ENCODE results near the gene PRDM2. TPM values are rescaled to one million over a fixed set of nuclear protein-coding genes. Genes with fewer than 3 reads are reported as not detected.
A peak's percentile ranks its signal among the peaks of the same experiment; 100 is the strongest.

PRDM2 gene
- total RNA-seq, 3 donors from 2014 or later (not counting 1 experiment from before 2014, with no cell fraction given): 168 to 193 (median 184) TPM

GRCh38 chr1:13751985-13752384 lies 52.0 kb downstream of the PRDM2 start:
- Histone ChIP-seq H3K4me3 (ENCODE audit: low read length) (no peak overlapping the region), H3K4me1 (ENCODE audit: control insufficient read depth, insufficient read depth, low read length) (peaks cover 32% of the 10 kb centered on the region), H3K9me3 (ENCODE audit: control insufficient read depth, insufficient read depth, low read length) (no peaks in the 10 kb centered on the region), H3K27me3 (ENCODE audit: control insufficient read depth, insufficient read depth, low read length) (no peaks in the 10 kb centered on the region), H3K36me3 (ENCODE audit: control insufficient read depth, insufficient read depth, low read length) (no peaks in the 10 kb centered on the region), H3K27ac (ENCODE audit: low read length) (no peak overlapping the region)
- Mint-ChIP-seq H3K27ac (peak overlapping the region; percentile 82 to 92), H3K27me3 (ENCODE audit: low read depth in 2 of 2) (no peaks in the 10 kb centered on the region), H3K36me3 (no peaks in the 10 kb centered on the region), H3K4me3 (peak overlapping the region; percentile 61), H3K4me1 (peaks cover 70 to 78% of the 10 kb centered on the region in 2 donors), H3K9me3 (no peaks in the 10 kb centered on the region)
- ATAC-seq (no peak), DNase-seq (no peak)
- WGBS (ENCODE audit: insufficient coverage): 86% methylated on average over 7 of the region's 7 CpGs
- no peak for TF ChIP-seq CTCF (IDR thresholded peaks at IDR 0.05)
- intact Hi-C loops (cut with micrococcal nuclease): loop anchor here (5.0 kb wide), 1 partner anchor 50 kb away; the partner anchor contains the start of gene PRDM2

GRCh38 chr1:13752852-13753251 lies 52.9 kb downstream of the PRDM2 start:
- Histone ChIP-seq H3K27ac (ENCODE audit: low read length) (no peak overlapping the region), H3K36me3 (ENCODE audit: control insufficient read depth, insufficient read depth, low read length) (no peaks in the 10 kb centered on the region), H3K27me3 (ENCODE audit: control insufficient read depth, insufficient read depth, low read length) (no peaks in the 10 kb centered on the region), H3K4me1 (ENCODE audit: control insufficient read depth, insufficient read depth, low read length) (peaks cover 32% of the 10 kb centered on the region), H3K9me3 (ENCODE audit: control insufficient read depth, insufficient read depth, low read length) (no peaks in the 10 kb centered on the region), H3K4me3 (ENCODE audit: low read length) (no peak overlapping the region)
- H3K27ac Mint-ChIP-seq: peak overlapping the region; percentile 82 to 92
- intact Hi-C loops (cut with micrococcal nuclease): loop anchor here (5.0 kb wide), 1 partner anchor 51 kb away; the partner anchor contains the start of gene PRDM2
- peak overlapping the region; percentile 61 for H3K4me3 Mint-ChIP-seq
- WGBS (ENCODE audit: insufficient coverage): 87% methylated on average over 6 of the region's 6 CpGs
- no peaks in the 10 kb centered on the region for H3K36me3 Mint-ChIP-seq
- DNase-seq (no peak), ATAC-seq (no peak)
- no peaks in the 10 kb centered on the region for H3K27me3 Mint-ChIP-seq (ENCODE audit: low read depth in 2 of 2)
- H3K4me1 Mint-ChIP-seq: peaks cover 79 to 87% of the 10 kb centered on the region in 2 donors
- no peaks in the 10 kb centered on the region for H3K9me3 Mint-ChIP-seq
- no peak for TF ChIP-seq CTCF (IDR thresholded peaks at IDR 0.05)

- H3K4me1 Mint-ChIP-seq: peaks cover 72 to 83% of the 10 kb centered on the region in 2 donors
- no peaks in the 10 kb centered on the region for H3K9me3 Mint-ChIP-seq
- ATAC-seq: no peak
- no peaks in the 10 kb centered on the region for H3K36me3 Mint-ChIP-seq
- no peak for DNase-seq
- peak overlapping the region; percentile 82 to 92 for H3K27ac Mint-ChIP-seq
- no peak for TF ChIP-seq CTCF (IDR thresholded peaks at IDR 0.05)
- Histone ChIP-seq H3K4me3 (ENCODE audit: low read length) (no peak overlapping the region), H3K4me1 (ENCODE audit: control insufficient read depth, insufficient read depth, low read length) (peaks cover 32% of the 10 kb centered on the region), H3K36me3 (ENCODE audit: control insufficient read depth, insufficient read depth, low read length) (no peaks in the 10 kb centered on the region), H3K27ac (ENCODE audit: low read length) (peak overlapping the region; percentile 19), H3K9me3 (ENCODE audit: control insufficient read depth, insufficient read depth, low read length) (no peaks in the 10 kb centered on the region), H3K27me3 (ENCODE audit: control insufficient read depth, insufficient read depth, low read length) (no peaks in the 10 kb centered on the region)
- H3K4me3 Mint-ChIP-seq: peak overlapping the region; percentile 61
- WGBS (ENCODE audit: insufficient coverage): 58% methylated on average over 5 of the region's 5 CpGs
- H3K27me3 Mint-ChIP-seq (ENCODE audit: low read depth in 2 of 2): no peaks in the 10 kb centered on the region
- intact Hi-C loops (cut with micrococcal nuclease): loop anchor here (5.0 kb wide), 1 partner anchor 52 kb away; the partner anchor contains the start of gene PRDM2
Observed at GRCh38 chr1:13753636-13754402, 53.8 kb downstream of the PRDM2 start.
